ENCODE data around the gene NHLRC4. TPM values are rescaled to one million over a fixed set of nuclear protein-coding genes. Genes with fewer than 3 reads are reported as not detected.
A peak's percentile ranks its signal among the peaks of the same experiment; 100 is the strongest.

Gene NHLRC4
- total and polyA plus RNA-seq, 2 of the 8 experiments (the other 6 are each of a cell fraction or from before 2014, with no cell fraction given), result 0.60 to 0.76 TPM

GRCh38 chr16:588889-589657 lies 22.3 kb downstream of the NHLRC4 start (continued):
- peak; percentile 75 for TF ChIP-seq PHF8 (conservative IDR thresholded peaks at IDR 0.05; ENCODE audit: low read depth, low read length)
- TF ChIP-seq BCL11A (IDR thresholded peaks at IDR 0.05; ENCODE audit: low read depth in 2 of 2, low read length in 2 of 2), result no peak
- TF ChIP-seq TAF7 (optimal IDR thresholded peaks at IDR 0.05; ENCODE audit: borderline replicate concordance, low read depth, low read length), result peak; percentile 76
- no peak for TF ChIP-seq CBX5 (IDR thresholded peaks at IDR 0.05; ENCODE audit: low read depth, low read length)
- TF ChIP-seq EGR1 (IDR thresholded peaks at IDR 0.05; ENCODE audit: borderline replicate concordance, low read depth, low read length), result peak; percentile 75; the same call in 1 of the 2 replicates
- TF ChIP-seq TAF1 (IDR thresholded peaks at IDR 0.05; ENCODE audit: low read depth, low read length), result peak; percentile 75
- peak; percentile 73 for TF ChIP-seq KDM4A (IDR thresholded peaks at IDR 0.05; ENCODE audit: low read depth, low read length, severe bottlenecking)
- peak; percentile 60; the same call in 1 of the 2 replicates for TF ChIP-seq TBP (IDR thresholded peaks at IDR 0.05; ENCODE audit: low read depth, low read length)

All from H1 (cell line).